GM13976 (cell line): ENCODE measurements around the gene GPR4.

ENCODE experiments used
- DNase-seq: peaks from one replicate; pipeline ENCODE4 v3.0.0; 2012; ENCODE audit warnings: low spot score
- CTCF ChIP-seq: IDR thresholded peaks from 2 replicates; pipeline ENCODE4 v1.5.1; 2012; ENCODE audit warnings: borderline replicate concordance, mild to moderate bottlenecking; ENCODE audit not compliant: insufficient read depth; ENCODE audit errors: extremely low read depth, missing control alignments, control extremely low read depth
- in situ Hi-C: fragments of 300-500 bp; cut with MboI; formaldehyde crosslinking; loops from one replicate; pipeline ENCODE4 v1.12.0; 2022; ENCODE audit warnings: low sequenced_read_pairs, mixed read lengths, inconsistent platforms; ENCODE audit not compliant: unreplicated experiment

Gene GPR4

GRCh38 chr19:45577111-45577905 lies 24.7 kb downstream of the GPR4 start:
- no peak for TF ChIP-seq CTCF
- in situ Hi-C loops: no loop called here
- DNase-seq: no peak

GRCh38 chr19:45576682-45577081 lies 25.3 kb downstream of the GPR4 start:
- in situ Hi-C loops: no loop called here
- DNase-seq: no peak
- no peak for TF ChIP-seq CTCF

- DNase-seq: peak; percentile 75
- in situ Hi-C loops: no loop called here
- TF ChIP-seq CTCF: no peak
These were observed 26.8 kb downstream of the GPR4 start for GRCh38 chr19:45575216-45575615.

- in situ Hi-C loops: no loop called here
- no peak for TF ChIP-seq CTCF
- DNase-seq: no peak
These were observed 27.5 kb downstream of the GPR4 start for GRCh38 chr19:45574526-45574925.

GRCh38 chr19:45571457-45572220 lies 30.4 kb downstream of the GPR4 start:
- no peak for TF ChIP-seq CTCF
- DNase-seq: no peak
- in situ Hi-C loops: no loop called here

GRCh38 chr19:45569619-45570421 lies 32.2 kb downstream of the GPR4 start:
- DNase-seq: peak; percentile 73
- in situ Hi-C loops: loop anchor here (10.0 kb wide), 1 partner anchor 135 kb away; no protein-coding TSS in a partner anchor
- TF ChIP-seq CTCF: peak; percentile 88
